BLaER1 (cell line): ENCODE results near the gene POFUT2.

ENCODE experiments used
- H3K27ac ChIP-seq: shearing (Covaris generic); formaldehyde crosslinking; 2 replicates; pipeline ENCODE4 v1.8.1; 2022
- H3K27me3 ChIP-seq: shearing (Covaris generic); formaldehyde crosslinking; 2 replicates; pipeline ENCODE4 v1.8.1; 2022
- H3K36me3 ChIP-seq: shearing (Covaris generic); formaldehyde crosslinking; 2 replicates; pipeline ENCODE4 v1.8.1; 2022
- H3K4me1 ChIP-seq: shearing (Covaris generic); formaldehyde crosslinking; 2 replicates; pipeline ENCODE4 v1.8.1; 2022
- H3K4me2 ChIP-seq: shearing (Covaris generic); formaldehyde crosslinking; 2 replicates; pipeline ENCODE4 v1.8.1; 2022
- H3K4me3 ChIP-seq: shearing (Covaris generic); formaldehyde crosslinking; 2 replicates; pipeline ENCODE4 v1.8.1; 2022
- H3K9ac ChIP-seq: shearing (Covaris generic); formaldehyde crosslinking; 2 replicates; pipeline ENCODE4 v1.8.1; 2022
- H3K9me3 ChIP-seq: shearing (Covaris generic); formaldehyde crosslinking; 2 replicates; pipeline ENCODE4 v1.8.1; 2022
- H4K20me1 ChIP-seq: shearing (Covaris generic); formaldehyde crosslinking; 2 replicates; pipeline ENCODE4 v1.8.1; 2022
- Cebpa-rat ChIP-seq: shearing (Covaris generic); IDR thresholded peaks from 2 replicates; pipeline ENCODE4 v1.8.1; 2022

POFUT2 gene

DNA sequence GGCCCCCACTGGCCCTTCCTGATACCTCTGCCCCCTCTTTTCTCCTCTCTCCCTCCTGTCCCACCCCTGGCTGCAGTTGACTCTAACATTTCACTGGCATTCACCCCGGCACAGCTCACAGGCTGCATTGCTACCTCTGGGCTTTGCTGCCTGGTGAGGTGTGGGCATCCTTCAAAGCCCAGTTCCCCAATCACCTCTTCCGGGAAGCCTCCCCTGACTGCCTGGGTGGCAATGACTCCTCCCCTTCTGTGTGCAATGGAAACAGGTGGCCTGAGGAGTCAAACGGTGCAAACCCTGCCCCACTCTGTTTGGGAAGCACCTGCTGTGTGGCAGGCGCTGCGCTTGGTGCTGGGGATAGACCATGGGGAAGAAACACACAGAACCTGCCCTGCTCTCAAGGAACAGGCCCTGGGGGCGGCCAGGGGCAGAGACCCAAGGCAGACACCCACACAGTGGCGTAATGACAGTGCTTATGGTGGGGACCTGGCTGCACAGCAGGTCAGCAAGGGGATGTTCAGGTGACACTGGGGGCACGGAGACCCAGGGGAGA lies 39.3 kb upstream of the POFUT2 start:
- no peak overlapping the region for H3K4me3 ChIP-seq
- peaks cover 66% of the 10 kb centered on the region for H3K4me1 ChIP-seq
- peaks cover 20% of the 10 kb centered on the region for H4K20me1 ChIP-seq
- no peaks in the 10 kb centered on the region for H3K9me3 ChIP-seq
- peak overlapping the region; percentile 99 for H3K4me2 ChIP-seq
- no peak for TF ChIP-seq Cebpa-rat
- H3K27me3 ChIP-seq: no peaks in the 10 kb centered on the region
- peak overlapping the region; percentile 67 for H3K27ac ChIP-seq
- no peak overlapping the region for H3K9ac ChIP-seq
- no peaks in the 10 kb centered on the region for H3K36me3 ChIP-seq

DNA sequence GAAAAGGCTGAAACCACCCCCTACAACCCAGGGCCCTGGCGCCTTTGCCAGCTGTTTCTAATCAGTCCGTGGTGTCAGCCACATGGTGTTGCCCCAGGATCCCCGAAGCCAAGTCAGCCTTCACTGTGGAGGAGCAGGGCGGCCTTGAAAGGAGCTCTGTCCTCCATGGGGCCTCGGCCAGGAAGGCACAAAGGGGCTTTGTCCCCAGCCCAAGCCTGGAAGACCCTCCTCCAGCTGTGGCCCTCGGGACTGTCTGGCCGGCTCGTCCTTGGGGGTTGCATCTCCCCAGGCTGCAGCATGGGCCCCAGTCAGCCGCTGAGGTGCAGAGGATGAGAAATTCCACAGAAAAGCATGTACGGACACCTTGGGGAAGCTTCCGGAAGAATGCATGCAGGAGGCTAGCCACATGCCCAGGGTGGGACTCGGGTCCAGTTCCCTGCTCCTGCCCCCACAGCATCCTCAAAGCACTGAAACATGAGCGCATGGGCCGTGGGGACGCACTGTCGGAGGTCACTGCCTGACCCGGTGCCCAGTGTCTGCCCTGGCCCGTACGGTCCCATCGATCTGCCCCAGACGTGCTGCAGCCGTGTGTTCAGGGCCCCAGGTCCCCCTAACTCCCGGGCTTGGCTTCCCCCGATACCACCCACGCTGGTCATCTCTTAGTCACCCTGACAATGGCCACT lies 38.6 kb upstream of the POFUT2 start:
- Histone ChIP-seq H3K4me1 (peaks cover 69% of the 10 kb centered on the region), H3K4me3 (no peak overlapping the region), H3K9me3 (no peaks in the 10 kb centered on the region), H3K4me2 (peak overlapping the region; percentile 99), H4K20me1 (peaks cover 20% of the 10 kb centered on the region), H3K36me3 (no peaks in the 10 kb centered on the region), H3K27me3 (no peaks in the 10 kb centered on the region), H3K27ac (peak overlapping the region; percentile 67), H3K9ac (0 out of 2 replicates have a peak overlapping the region, but pooled peaks have one; percentile 3)
- TF ChIP-seq Cebpa-rat: no peak

DNA sequence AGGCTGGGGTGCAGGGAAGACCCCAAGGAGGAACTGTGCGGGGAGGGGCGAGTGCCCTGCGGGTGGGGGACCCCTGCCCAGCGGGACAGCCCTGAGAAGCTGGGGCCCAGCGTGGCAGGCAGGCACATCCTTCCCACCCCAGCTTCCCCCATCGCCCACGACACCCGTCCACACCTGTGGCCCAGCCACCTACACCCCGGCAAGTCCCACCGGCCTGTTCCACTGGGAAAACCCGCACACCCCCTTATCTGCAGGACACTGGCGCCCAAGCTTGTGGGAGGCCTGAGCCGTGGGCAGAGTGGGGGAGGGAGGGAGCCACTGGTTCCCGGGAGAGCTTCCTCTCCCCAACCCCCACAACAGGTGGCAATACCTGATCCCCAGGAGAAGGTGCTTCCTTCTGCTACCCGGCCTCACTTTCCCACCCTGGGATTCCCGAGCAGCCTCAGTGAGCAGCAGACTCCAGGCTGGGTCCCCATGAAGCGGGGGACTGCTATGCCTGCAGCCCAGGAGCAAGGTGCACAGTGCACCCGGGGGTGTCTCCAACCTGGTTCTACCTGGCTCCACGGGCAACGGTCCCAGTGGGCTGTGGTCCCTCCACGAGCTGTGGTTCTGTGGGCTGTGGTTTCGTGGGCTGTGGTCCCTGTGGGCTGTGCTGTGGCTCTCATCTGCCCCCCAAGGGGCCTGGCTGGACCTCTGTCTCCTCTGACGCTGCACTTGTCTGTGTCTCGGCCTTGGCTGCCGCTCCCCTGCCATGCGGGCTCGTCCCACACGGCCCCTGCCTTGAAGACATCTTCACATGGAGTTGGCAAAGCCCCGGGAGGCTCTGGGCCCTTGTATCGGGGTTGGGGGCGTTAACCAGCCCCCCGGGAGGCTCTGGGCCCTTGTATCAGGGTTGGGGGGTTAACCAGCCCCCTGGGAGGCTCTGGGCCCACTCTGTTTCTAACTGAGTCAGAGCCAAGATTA lies 37.8 kb upstream of the POFUT2 start:
- H3K36me3 ChIP-seq: no peaks in the 10 kb centered on the region
- no peak overlapping the region; the same call in 1 of the 2 replicates for H3K4me3 ChIP-seq
- peak overlapping the region; percentile 67 for H3K27ac ChIP-seq
- peaks cover 76% of the 10 kb centered on the region for H3K4me1 ChIP-seq
- no peaks in the 10 kb centered on the region for H3K27me3 ChIP-seq
- peaks cover 20% of the 10 kb centered on the region for H4K20me1 ChIP-seq
- peak overlapping the region; percentile 99 for H3K4me2 ChIP-seq
- no peak for TF ChIP-seq Cebpa-rat
- H3K9me3 ChIP-seq: no peaks in the 10 kb centered on the region
- H3K9ac ChIP-seq: 0 out of 2 replicates have a peak overlapping the region, but pooled peaks have one; percentile 3

DNA sequence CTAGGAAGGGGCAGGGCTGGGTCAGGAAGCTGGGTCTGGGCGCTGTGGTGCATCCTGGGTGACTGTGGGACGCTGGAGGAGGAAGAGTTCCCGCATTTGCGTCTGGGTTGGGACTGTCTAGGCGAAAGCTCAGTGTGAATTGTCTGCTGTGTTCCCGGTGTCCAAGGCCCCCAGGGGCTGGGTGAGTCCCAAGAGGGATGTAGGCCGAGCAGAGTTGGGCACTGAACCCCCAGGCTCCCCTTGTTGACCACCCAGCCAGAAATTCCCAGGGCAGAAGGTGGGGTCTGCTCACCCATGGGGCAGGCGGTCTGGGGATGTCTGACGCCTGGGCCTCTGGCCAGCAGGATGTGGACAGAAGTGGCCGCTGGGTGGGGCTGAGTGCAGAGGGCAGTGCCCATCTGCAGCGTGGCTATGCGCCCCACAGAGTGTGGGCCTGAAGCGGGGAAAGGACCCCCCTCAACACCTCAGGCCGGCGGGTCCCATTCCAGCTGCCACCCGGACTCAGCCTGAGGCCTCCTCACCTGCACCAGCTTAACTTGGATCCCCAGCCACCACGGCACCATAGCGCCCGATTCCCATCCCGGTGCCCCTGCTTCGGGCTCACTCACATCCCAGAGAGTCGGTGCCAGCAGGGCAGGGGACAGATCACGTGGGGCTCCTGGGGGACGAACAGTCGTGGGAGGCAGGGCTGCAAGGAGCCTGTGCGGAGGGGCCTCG lies 37.0 kb upstream of the POFUT2 start:
- Histone ChIP-seq H3K4me3 (no peak overlapping the region; the same call in 1 of the 2 replicates), H3K4me1 (peaks cover 84% of the 10 kb centered on the region), H3K27ac (no peak overlapping the region), H3K9me3 (no peaks in the 10 kb centered on the region), H3K4me2 (peak overlapping the region; percentile 99), H3K36me3 (no peaks in the 10 kb centered on the region), H3K27me3 (no peaks in the 10 kb centered on the region), H3K9ac (no peak overlapping the region), H4K20me1 (peaks cover 20% of the 10 kb centered on the region)
- no peak for TF ChIP-seq Cebpa-rat

- H3K9me3 ChIP-seq: no peaks in the 10 kb centered on the region
- H3K9ac ChIP-seq: peak overlapping the region; percentile 63
- peak overlapping the region; percentile 99 for H3K4me2 ChIP-seq
- no peaks in the 10 kb centered on the region for H3K36me3 ChIP-seq
- H3K27ac ChIP-seq: peak overlapping the region; percentile 91
- H3K4me1 ChIP-seq: peaks cover 94% of the 10 kb centered on the region
- H4K20me1 ChIP-seq: peaks cover 20% of the 10 kb centered on the region
- peak overlapping the region; percentile 58 for H3K4me3 ChIP-seq
- no peak for TF ChIP-seq Cebpa-rat
- H3K27me3 ChIP-seq: no peaks in the 10 kb centered on the region
Observed at GRCh38 chr21:45323487-45324311, 36.0 kb upstream of the POFUT2 start.

DNA sequence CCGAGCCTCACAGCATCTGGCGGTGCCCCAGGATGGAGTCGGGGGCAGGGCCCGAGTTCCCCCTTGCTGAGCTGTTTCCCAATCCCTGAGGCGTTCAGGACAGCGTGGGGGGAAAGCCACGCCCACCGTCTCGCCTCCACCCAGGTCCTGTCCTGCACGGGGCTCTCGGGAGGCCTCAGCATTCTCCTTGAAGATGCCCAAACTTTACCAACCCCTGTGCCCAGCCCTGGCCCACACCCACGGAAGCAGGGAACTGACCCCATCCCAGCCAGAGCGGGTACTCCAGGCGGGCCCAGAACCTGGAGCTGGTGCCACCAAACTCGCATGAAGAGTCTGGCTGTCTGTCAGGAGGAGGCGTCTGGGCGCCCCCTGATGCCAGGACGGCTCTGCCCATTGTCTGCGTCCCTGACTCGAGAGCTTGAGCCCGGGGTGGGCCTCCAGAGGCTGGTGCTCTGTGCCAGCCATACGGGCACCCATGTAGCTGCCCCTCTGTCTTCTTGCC lies 35.3 kb upstream of the POFUT2 start:
- no peaks in the 10 kb centered on the region for H3K9me3 ChIP-seq
- H3K4me1 ChIP-seq: peaks cover 99% of the 10 kb centered on the region
- TF ChIP-seq Cebpa-rat: no peak
- no peaks in the 10 kb centered on the region for H3K36me3 ChIP-seq
- no peaks in the 10 kb centered on the region for H3K27me3 ChIP-seq
- peak overlapping the region; percentile 58 for H3K4me3 ChIP-seq
- peak overlapping the region; percentile 63 for H3K9ac ChIP-seq
- peaks cover 20% of the 10 kb centered on the region for H4K20me1 ChIP-seq
- peak overlapping the region; percentile 91 for H3K27ac ChIP-seq
- H3K4me2 ChIP-seq: peak overlapping the region; percentile 99

DNA sequence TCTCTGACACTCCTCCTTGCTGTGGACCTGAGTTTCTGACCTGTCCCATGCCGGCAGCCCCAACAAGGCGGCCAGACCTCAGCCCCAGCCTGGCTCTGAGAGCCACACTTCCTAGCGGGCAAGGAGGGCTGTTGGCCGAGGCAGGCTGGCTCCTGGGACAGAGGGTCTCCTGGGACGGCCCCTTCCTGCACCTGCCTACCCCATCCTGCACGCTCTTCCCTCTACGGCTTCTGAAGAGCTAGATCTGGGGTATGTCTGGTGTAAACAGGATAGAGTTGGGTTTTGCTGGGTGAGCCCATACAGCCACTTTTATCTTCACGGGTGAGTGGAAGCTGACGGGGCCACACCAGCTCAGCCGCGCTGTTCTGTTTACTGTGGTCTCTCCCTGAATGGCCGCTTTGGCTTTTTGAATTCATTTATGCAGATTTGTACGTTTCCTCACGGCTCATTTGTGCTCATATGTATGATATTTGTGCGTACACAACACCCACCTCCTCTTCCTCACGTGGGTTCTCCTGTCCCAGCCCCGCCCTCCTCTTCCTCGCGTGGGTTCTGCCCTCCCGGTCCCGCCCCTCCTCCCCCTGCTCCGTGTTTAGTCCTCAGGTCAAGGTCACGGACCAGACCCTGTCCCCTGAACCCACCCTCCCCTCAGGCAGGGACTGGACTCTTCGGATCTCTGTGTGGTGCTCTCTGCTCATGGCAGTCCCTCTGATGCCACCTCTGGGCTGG lies 34.7 kb upstream of the POFUT2 start:
- Histone ChIP-seq H3K4me3 (peak overlapping the region; percentile 58), H3K27ac (peak overlapping the region; percentile 91), H3K9ac (peak overlapping the region; percentile 63), H3K9me3 (no peaks in the 10 kb centered on the region), H4K20me1 (peaks cover 20% of the 10 kb centered on the region), H3K4me2 (peak overlapping the region; percentile 99), H3K36me3 (no peaks in the 10 kb centered on the region), H3K4me1 (peaks cover 99% of the 10 kb centered on the region), H3K27me3 (no peaks in the 10 kb centered on the region)
- TF ChIP-seq Cebpa-rat: no peak
